A549 (cell line): Measurements from ENCODE around the gene GRID1. TPM values are rescaled to one million over a fixed set of nuclear protein-coding genes. Genes with fewer than 3 reads are reported as not detected.

Experiments
- ATAC-seq, 2 experiments: fragments of 200-7000 bp in 1 of 2; fragments of >200 bp in 1 of 2; cut with Nextera tagmentation in 1 of 2; cut with Tn5 transposase in 1 of 2; 3 replicates each; pipeline versions ENCODE4 v1.8.0 to v1.9.1; 2018 to 2020; ENCODE audit warnings: mild to moderate bottlenecking in 1 of 2, moderate library complexity in 1 of 2
- CTCF ChIA-PET: fragments of 300-600 bp; sonication (Branson Sonifier 250); formaldehyde crosslinking; extraction: SDS; loops from one replicate; lab custom pipeline; 2021; ENCODE audit warnings: antibody characterized with exemption, inconsistent platforms; lab: Yijun Ruan, JAX
- POLR2A ChIA-PET: fragments of 350-600 bp; formaldehyde crosslinking; extraction: SDS; loops from one replicate; lab custom pipeline; 2021; ENCODE audit warnings: antibody characterized with exemption, inconsistent platforms; lab: Yijun Ruan, JAX
- DNase-seq, 2 experiments: peaks; one replicate each; pipeline versions ENCODE4 v3.0.0 to v3.0.0-alpha.2; 2011 to 2016; ENCODE audit warnings: low read depth in 1 of 2, low spot score in 1 of 2
- FAIRE-seq: peaks from 2 replicates; lab custom pipeline; 2011; peaks lifted over from hg19 to GRCh38; lab: Jason Lieb, UNC
- H3K27ac ChIP-seq, 2 experiments: fragments of >200 bp; sonication (Bioruptor Twin); formaldehyde crosslinking; 3 replicates each; pipeline ENCODE4 v1.5.1; 2016 to 2017
- H3K4me1 ChIP-seq: fragments of >200 bp; sonication (Bioruptor Twin); formaldehyde crosslinking; 3 replicates; pipeline ENCODE4 v1.6.1; 2016
- H3K4me2 ChIP-seq: fragments of >200 bp; sonication (Bioruptor Twin); formaldehyde crosslinking; 3 replicates; pipeline ENCODE4 v1.6.1; 2016
- H3K4me3 ChIP-seq: fragments of >200 bp; sonication (Bioruptor Twin); formaldehyde crosslinking; 3 replicates; pipeline ENCODE4 v1.5.1; 2016
- H3K9me3 ChIP-seq: fragments of >200 bp; sonication (Bioruptor Twin); formaldehyde crosslinking; 3 replicates; pipeline ENCODE4 v1.6.1; 2016
- ATOH8 ChIP-seq: fragments of 250-450 bp; sonication (Bioruptor Pico); IDR thresholded peaks from 2 replicates; pipeline ENCODE4 v1.5.0; 2020; ENCODE audit warnings: low read depth, mild to moderate bottlenecking, moderate library complexity
- CBX2 ChIP-seq: fragments of 200-600 bp; sonication (generic); IDR thresholded peaks from 2 replicates; pipeline ENCODE4 v1.6.1; 2016; ENCODE audit warnings: low read depth, mild to moderate bottlenecking, borderline replicate concordance
- CHD2 ChIP-seq: fragments of 150-350 bp; IDR thresholded peaks from 2 replicates; pipeline ENCODE4 v1.6.1; 2014; ENCODE audit warnings: low read length; ENCODE audit not compliant: partially characterized antibody
- CHD4 ChIP-seq: fragments of 200-600 bp; sonication (generic); IDR thresholded peaks from 2 replicates; pipeline ENCODE4 v1.6.1; 2016; ENCODE audit warnings: antibody characterized with exemption, mild to moderate bottlenecking, borderline replicate concordance
- EP300 ChIP-seq, 2 experiments: fragments of >200 bp; sonication (Bioruptor Twin); formaldehyde crosslinking; IDR thresholded peaks; 2 replicates in 1 of 2; 3 replicates in 1 of 2; pipeline ENCODE4 v1.6.1; 2016 to 2017
- FOSB ChIP-seq: fragments of 250-450 bp; sonication (Bioruptor Pico); IDR thresholded peaks from 2 replicates; pipeline ENCODE4 v1.5.0; 2020; ENCODE audit warnings: mild to moderate bottlenecking, moderate library complexity
- FOXS1 ChIP-seq: fragments of 250-450 bp; sonication (Bioruptor Pico); IDR thresholded peaks from 2 replicates; pipeline ENCODE4 v1.5.0; 2020; ENCODE audit warnings: mild to moderate bottlenecking, moderate library complexity
- GATA3 ChIP-seq: IDR thresholded peaks from 2 replicates; pipeline ENCODE4 v1.6.1; 2012; ENCODE audit warnings: borderline replicate concordance
- HDAC2 ChIP-seq: fragments of 200-600 bp; sonication (generic); IDR thresholded peaks from 2 replicates; pipeline ENCODE4 v1.6.1; 2016
- HEYL ChIP-seq: fragments of 250-450 bp; sonication (Bioruptor Pico); IDR thresholded peaks from 2 replicates; pipeline ENCODE4 v1.8.0; 2021; ENCODE audit warnings: mild to moderate bottlenecking, moderate library complexity
- JUN ChIP-seq, 2 experiments: fragments of >200 bp; sonication (Bioruptor Twin); formaldehyde crosslinking; IDR thresholded peaks; 2 replicates in 1 of 2; 3 replicates in 1 of 2; pipeline ENCODE4 v1.6.1; 2016 to 2017
- KDM1A ChIP-seq: fragments of 200-600 bp; sonication (generic); IDR thresholded peaks from 2 replicates; pipeline ENCODE4 v1.6.1; 2016; ENCODE audit warnings: low read depth, mild to moderate bottlenecking
- KDM5A ChIP-seq: fragments of 200-600 bp; sonication (generic); IDR thresholded peaks from 2 replicates; pipeline ENCODE4 v1.6.1; 2016; ENCODE audit warnings: antibody characterized with exemption, mild to moderate bottlenecking
- MYC ChIP-seq: IDR thresholded peaks from 2 replicates; pipeline ENCODE4 v1.6.1; 2012; ENCODE audit warnings: mild to moderate bottlenecking, inconsistent platforms, low read length, improper control_type of control experiment, borderline replicate concordance
- NFE2L2 ChIP-seq: fragments of 150-350 bp; conservative IDR thresholded peaks from 2 replicates; pipeline ENCODE4 v1.6.1; 2014; ENCODE audit warnings: low read length
- NPAS2 ChIP-seq: fragments of 250-450 bp; sonication (Bioruptor Pico); IDR thresholded peaks from 2 replicates; pipeline ENCODE4 v1.8.0; 2022; ENCODE audit warnings: mild to moderate bottlenecking, moderate library complexity, borderline replicate concordance
- PHF8 ChIP-seq: fragments of 200-600 bp; sonication (generic); IDR thresholded peaks from 2 replicates; pipeline ENCODE4 v1.6.1; 2016; ENCODE audit warnings: low read depth, mild to moderate bottlenecking, antibody characterized with exemption, moderate library complexity, borderline replicate concordance
- POLR2AphosphoS2 ChIP-seq: conservative IDR thresholded peaks from 2 replicates; pipeline ENCODE4 v1.6.1; 2012; ENCODE audit warnings: low read length, improper control_type of control experiment, inconsistent platforms
- RARB ChIP-seq: fragments of 250-450 bp; sonication (Bioruptor Pico); IDR thresholded peaks from 2 replicates; pipeline ENCODE4 v1.8.0; 2021; ENCODE audit warnings: mild to moderate bottlenecking, moderate library complexity
- REST ChIP-seq: fragments of 200-600 bp; sonication (generic); IDR thresholded peaks from 2 replicates; pipeline ENCODE4 v1.6.1; 2016; ENCODE audit warnings: antibody characterized with exemption, mild to moderate bottlenecking, moderate library complexity
- SMC3 ChIP-seq: fragments of >200 bp; sonication (Bioruptor Twin); formaldehyde crosslinking; IDR thresholded peaks from 3 replicates; pipeline ENCODE4 v1.6.1; 2018; ENCODE audit warnings: inconsistent platforms
- TFCP2L1 ChIP-seq: fragments of 250-450 bp; sonication (Bioruptor Pico); IDR thresholded peaks from 2 replicates; pipeline ENCODE4 v1.5.0; 2021; ENCODE audit warnings: mild to moderate bottlenecking
- USF2 ChIP-seq: fragments of 450-650 bp; IDR thresholded peaks from 2 replicates; pipeline ENCODE4 v1.6.1; 2014; ENCODE audit warnings: antibody characterized with exemption
- ZC3H11A ChIP-seq: fragments of 450-650 bp; IDR thresholded peaks from 2 replicates; pipeline ENCODE4 v1.6.1; 2014; ENCODE audit warnings: antibody characterized with exemption, mild to moderate bottlenecking
- WGBS: methylation state at CpG from one replicate; pipeline ENCODE4 v1.1.6; 2017; ENCODE audit errors: missing lambda C conversion rate; 5-methylcytosine and 5-hydroxymethylcytosine counted together
- polyA minus RNA-seq: library from RNA; depleted of rRNA, polyadenylated mRNA; stranded (reverse); fragments of >200 nt; gene quantifications from 2 replicates; pipeline ENCODE4 v1.2.3, GENCODE V29; 2011; rRNA and poly(A)+ RNA removed
- polyA plus RNA-seq, 4 experiments: library from polyadenylated mRNA; depleted of rRNA in 3 of 4; stranded (reverse); fragments of >200 nt; fragmentation: RNase III in 1 of 4; extraction: RNeasy Plus Mini Kit Qiagen cat#74134 plus additional on column Dnase treatment in 1 of 4; gene quantifications; 2 replicates in 3 of 4; 3 replicates in 1 of 4; pipeline ENCODE4 v1.2.3, GENCODE V29; 2011 to 2017
- TF ChIP-seq, protein P1 (sequence below): fragments of 250-450 bp; sonication (Bioruptor Pico); IDR thresholded peaks from 2 replicates; pipeline ENCODE4 v1.5.0; 2021; ENCODE audit warnings: mild to moderate bottlenecking, moderate library complexity, borderline replicate concordance
- TF ChIP-seq, protein P2 (sequence below): fragments of >200 bp; sonication (Bioruptor Twin); formaldehyde crosslinking; IDR thresholded peaks from 3 replicates; pipeline ENCODE4 v1.6.1; 2016

The GRID1 gene
- 0.30 and 0.49 TPM in 2 replicates for polyA plus RNA-seq (2011; rRNA removed)
- polyA plus RNA-seq (2012; cell fraction: cytosol; rRNA removed): 0.25 and 0.40 TPM in 2 replicates
- 0.35 and 0.43 TPM in 2 replicates for polyA plus RNA-seq (2012; cell fraction: nucleus; rRNA removed)
- 0.10 to 0.14 TPM (median 0.12 TPM) in 3 replicates for polyA plus RNA-seq (2017; fragmentation: RNase III; extraction: RNeasy Plus Mini Kit Qiagen cat#74134 plus additional on column Dnase treatment)
- polyA minus RNA-seq: 1.2 and 1.5 TPM in 2 replicates

DNA sequence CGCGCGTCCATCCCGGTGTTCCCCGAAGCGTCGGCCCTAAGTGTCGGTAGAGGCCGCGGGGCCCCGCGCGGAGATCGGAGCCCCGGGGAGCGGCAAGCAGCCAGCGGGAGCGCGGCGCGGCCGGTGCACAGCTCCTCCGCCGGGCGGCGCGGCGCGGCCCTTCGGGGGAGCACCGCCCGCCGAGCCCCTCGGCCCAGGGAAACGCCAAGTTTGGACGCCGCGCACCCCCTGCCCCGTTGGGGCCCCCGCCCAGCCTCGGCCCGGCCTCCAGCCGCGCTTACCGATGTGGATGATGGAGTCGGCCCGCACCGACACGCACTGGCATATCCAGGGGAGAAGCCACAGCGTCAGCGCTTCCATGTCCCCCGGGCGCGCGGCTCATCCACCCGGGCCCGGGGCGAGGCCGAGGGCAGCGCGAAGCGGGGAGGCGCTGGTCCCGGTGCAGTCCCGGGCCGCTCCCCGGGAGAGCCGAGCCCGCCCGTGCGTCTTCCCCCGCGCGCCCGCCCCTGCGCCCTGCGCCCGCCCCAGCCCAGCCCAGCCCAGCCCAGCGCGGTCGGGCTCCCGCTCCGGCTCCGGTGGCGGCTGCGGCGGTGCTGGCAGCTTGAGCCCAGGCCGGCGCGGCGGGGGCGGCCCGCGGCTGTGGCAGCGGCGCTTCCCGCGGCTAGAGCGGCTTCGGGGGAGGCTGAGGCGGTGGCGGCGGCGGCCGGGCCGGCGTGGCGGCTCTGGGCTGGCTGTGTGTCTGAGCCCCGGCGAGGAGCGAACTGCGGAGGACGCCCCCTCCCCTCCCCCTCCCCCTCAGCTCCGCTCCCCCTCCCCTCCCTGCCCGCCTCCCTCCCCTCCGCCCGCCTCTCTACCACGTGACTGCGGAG, at the start of gene GRID1:
TSS of gene GRID1 (minus strand) at position 763 of the 869 bp plus-strand sequence.
- DNase-seq (no peak), FAIRE-seq (no peak)

DNA sequence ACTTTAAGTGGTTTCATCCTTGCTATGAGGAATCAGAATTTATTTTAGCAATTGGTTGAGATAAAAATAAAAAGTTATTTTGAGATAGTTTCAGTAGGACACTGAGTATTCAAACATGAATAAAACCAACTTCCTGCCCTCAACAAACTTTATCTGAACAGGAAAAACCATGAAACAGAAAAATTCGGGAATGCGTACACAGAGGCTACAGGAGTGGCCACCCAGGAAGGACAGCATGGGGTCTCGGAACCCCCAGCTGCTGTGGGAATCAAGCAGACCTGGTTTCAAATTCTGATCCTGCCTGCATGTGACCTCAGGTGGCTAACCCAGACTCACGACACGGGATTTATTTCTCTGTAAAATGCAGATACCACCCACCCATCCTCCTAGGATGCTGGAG, 49.0 kb upstream of the GRID1 start:
- CTCF ChIA-PET: interaction anchor here (2.8 kb wide), 1 partner anchor 16 kb away, joined by 10 read pairs; no protein-coding TSS in a partner anchor
- POLR2A ChIA-PET: no interaction called here
- DNase-seq (no peak), ATAC-seq (no peak), FAIRE-seq (no peak)
- Histone ChIP-seq H3K27ac (no peak overlapping the region), H3K4me3 (no peak overlapping the region), H3K4me1 (0 out of 3 replicates have a peak, but pooled peaks cover 3% of the 10 kb centered on the region), H3K9me3 (peaks cover 5% of the 10 kb centered on the region), H3K4me2 (no peak overlapping the region)
- WGBS: 56% methylated on average over 5 of the region's 5 CpGs
- TF ChIP-seq CHD4 (no peak), PHF8 (no peak), EP300 (IDR thresholded peaks at IDR 0.05) (no peak), NFE2L2 (no peak), RARB (CRISPR knock-in tag) (no peak), GATA3 (no peak), HEYL (no peak), REST (no peak), FOSB (CRISPR knock-in tag) (no peak), NPAS2 (CRISPR knock-in tag) (no peak), USF2 (no peak), CHD2 (no peak), SMC3 (no peak), POLR2AphosphoS2 (no peak), ATOH8 (no peak)
- TF ChIP-seq, protein P1, sequence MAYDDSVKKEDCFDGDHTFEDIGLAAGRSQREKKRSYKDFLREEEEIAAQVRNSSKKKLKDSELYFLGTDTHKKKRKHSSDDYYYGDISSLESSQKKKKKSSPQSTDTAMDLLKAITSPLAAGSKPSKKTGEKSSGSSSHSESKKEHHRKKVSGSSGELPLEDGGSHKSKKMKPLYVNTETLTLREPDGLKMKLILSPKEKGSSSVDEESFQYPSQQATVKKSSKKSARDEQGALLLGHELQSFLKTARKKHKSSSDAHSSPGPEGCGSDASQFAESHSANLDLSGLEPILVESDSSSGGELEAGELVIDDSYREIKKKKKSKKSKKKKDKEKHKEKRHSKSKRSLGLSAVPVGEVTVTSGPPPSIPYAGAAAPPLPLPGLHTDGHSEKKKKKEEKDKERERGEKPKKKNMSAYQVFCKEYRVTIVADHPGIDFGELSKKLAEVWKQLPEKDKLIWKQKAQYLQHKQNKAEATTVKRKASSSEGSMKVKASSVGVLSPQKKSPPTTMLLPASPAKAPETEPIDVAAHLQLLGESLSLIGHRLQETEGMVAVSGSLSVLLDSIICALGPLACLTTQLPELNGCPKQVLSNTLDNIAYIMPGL (CRISPR knock-in tag): no peak
- TF ChIP-seq, protein P2, sequence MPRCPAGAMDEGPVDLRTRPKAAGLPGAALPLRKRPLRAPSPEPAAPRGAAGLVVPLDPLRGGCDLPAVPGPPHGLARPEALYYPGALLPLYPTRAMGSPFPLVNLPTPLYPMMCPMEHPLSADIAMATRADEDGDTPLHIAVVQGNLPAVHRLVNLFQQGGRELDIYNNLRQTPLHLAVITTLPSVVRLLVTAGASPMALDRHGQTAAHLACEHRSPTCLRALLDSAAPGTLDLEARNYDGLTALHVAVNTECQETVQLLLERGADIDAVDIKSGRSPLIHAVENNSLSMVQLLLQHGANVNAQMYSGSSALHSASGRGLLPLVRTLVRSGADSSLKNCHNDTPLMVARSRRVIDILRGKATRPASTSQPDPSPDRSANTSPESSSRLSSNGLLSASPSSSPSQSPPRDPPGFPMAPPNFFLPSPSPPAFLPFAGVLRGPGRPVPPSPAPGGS: no peak

More for the DNA sequence above, at the start of gene GRID1:
- no peak for TF ChIP-seq MYC
- TF ChIP-seq ZC3H11A: no peak
- no peak for TF ChIP-seq HEYL
- TF ChIP-seq HDAC2: no peak
- TF ChIP-seq KDM1A: no peak
- no peak for TF ChIP-seq NFE2L2
- TF ChIP-seq CHD4: no peak
- no peak for TF ChIP-seq JUN (IDR thresholded peaks at IDR 0.05)
- no peak for TF ChIP-seq FOXS1 (CRISPR knock-in tag)
- TF ChIP-seq TFCP2L1 (CRISPR knock-in tag): no peak
- TF ChIP-seq KDM5A: no peak
- TF ChIP-seq CBX2: no peak
- no peak for TF ChIP-seq POLR2AphosphoS2
- TF ChIP-seq NPAS2 (CRISPR knock-in tag): no peak
- peak within 1 kb of the TSS; percentile 99 for H3K4me2 ChIP-seq
- peak within 1 kb of the TSS; percentile 34 to 75; a peak in 5 of 6 replicates for H3K27ac ChIP-seq
- ChIA-PET CTCF (interaction anchor here (0.9 to 3.9 kb wide), 4 partner anchors 10 to 104 kb away, joined by 3 to 24 read pairs (median 4); no protein-coding TSS in a partner anchor), POLR2A (interaction anchor here (0.6 to 1.7 kb wide), 3 partner anchors 34 to 1581 kb away, joined by 3 to 5 read pairs (median 4); no protein-coding TSS in a partner anchor)
- H3K4me3 ChIP-seq: peak within 1 kb of the TSS; percentile 60
- ATAC-seq: peak; percentile 28 to 46
- H3K4me1 ChIP-seq: peaks cover 12% of the 10 kb centered on the region
- 0% methylated on average over 2 of the region's 119 CpGs for WGBS
- no peaks in the 10 kb centered on the region for H3K9me3 ChIP-seq
